ENCODE measurements around the gene UNC5C.

Gene UNC5C

DNA sequence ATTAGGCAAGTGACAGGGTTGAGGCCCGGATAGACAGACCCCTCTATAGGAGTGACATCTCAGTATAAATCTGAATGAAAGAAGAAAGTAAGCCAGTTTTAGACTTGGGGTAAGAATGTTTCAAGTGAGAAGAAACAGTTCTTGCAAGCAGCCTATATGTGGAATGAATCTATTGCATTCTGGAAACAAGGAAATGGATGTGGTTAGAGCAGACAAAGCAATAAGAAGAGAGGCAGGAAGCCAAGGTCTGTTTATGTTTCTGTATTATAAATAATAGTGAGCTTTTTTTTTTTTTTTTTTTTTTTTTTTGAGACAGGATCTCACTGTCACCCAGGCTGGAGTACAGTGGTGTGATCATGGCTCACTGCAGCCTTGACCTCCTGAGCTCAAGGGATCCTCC, 255.8 kb downstream of the UNC5C start:
- TF ChIP-seq, protein P1, sequence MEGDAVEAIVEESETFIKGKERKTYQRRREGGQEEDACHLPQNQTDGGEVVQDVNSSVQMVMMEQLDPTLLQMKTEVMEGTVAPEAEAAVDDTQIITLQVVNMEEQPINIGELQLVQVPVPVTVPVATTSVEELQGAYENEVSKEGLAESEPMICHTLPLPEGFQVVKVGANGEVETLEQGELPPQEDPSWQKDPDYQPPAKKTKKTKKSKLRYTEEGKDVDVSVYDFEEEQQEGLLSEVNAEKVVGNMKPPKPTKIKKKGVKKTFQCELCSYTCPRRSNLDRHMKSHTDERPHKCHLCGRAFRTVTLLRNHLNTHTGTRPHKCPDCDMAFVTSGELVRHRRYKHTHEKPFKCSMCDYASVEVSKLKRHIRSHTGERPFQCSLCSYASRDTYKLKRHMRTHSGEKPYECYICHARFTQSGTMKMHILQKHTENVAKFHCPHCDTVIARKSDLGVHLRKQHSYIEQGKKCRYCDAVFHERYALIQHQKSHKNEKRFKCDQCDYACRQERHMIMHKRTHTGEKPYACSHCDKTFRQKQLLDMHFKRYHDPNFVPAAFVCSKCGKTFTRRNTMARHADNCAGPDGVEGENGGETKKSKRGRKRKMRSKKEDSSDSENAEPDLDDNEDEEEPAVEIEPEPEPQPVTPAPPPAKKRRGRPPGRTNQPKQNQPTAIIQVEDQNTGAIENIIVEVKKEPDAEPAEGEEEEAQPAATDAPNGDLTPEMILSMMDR (IDR thresholded peaks at IDR 0.05; ENCODE audit: poor library complexity, severe bottlenecking): no peak
- Histone ChIP-seq H3K4me1 (ENCODE audit: insufficient read depth, poor library complexity, severe bottlenecking) (peaks cover 11% of the 10 kb centered on the region), H3K27ac (ENCODE audit: poor library complexity, severe bottlenecking) (no peak overlapping the region), H3K36me3 (ENCODE audit: low read depth) (no peaks in the 10 kb centered on the region), H3K9me3 (ENCODE audit: severe bottlenecking) (peaks cover 4% of the 10 kb centered on the region), H3K4me3 (ENCODE audit: severe bottlenecking) (no peak overlapping the region), H3K27me3 (ENCODE audit: insufficient read depth, poor library complexity, severe bottlenecking) (no peaks in the 10 kb centered on the region)
- ATAC-seq (ENCODE audit: low read depth) (no peak), DNase-seq (ENCODE audit: low spot score) (no peak)

DNA sequence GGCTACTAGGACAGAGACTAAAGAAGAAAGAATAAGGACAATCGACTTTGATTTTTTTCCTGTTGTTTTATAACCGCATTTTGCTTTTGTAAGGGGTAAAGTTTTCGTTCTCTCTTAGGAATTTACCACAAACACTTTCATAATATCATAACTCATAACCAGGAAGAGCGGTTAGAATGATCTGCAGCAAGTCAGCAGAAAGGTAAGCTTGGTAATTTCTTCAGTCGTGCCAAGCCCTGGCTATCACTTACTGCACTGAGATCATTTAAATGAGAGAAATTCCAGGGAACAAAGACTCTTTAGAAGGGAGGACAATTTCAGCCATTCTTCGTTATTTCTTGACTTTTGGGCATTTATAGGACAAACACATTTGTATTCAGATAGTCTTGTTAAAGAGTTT, 258.1 kb downstream of the UNC5C start:
- Histone ChIP-seq H3K27ac (ENCODE audit: poor library complexity, severe bottlenecking) (no peak overlapping the region), H3K4me3 (ENCODE audit: severe bottlenecking) (no peak overlapping the region), H3K9me3 (ENCODE audit: severe bottlenecking) (peaks cover 4% of the 10 kb centered on the region), H3K36me3 (ENCODE audit: low read depth) (no peaks in the 10 kb centered on the region), H3K4me1 (ENCODE audit: insufficient read depth, poor library complexity, severe bottlenecking) (peaks cover 11% of the 10 kb centered on the region), H3K27me3 (ENCODE audit: insufficient read depth, poor library complexity, severe bottlenecking) (no peaks in the 10 kb centered on the region)
- TF ChIP-seq, protein P1 (IDR thresholded peaks at IDR 0.05; ENCODE audit: poor library complexity, severe bottlenecking): no peak
- DNase-seq (ENCODE audit: low spot score) (no peak), ATAC-seq (ENCODE audit: low read depth) (peak; percentile 85)

DNA sequence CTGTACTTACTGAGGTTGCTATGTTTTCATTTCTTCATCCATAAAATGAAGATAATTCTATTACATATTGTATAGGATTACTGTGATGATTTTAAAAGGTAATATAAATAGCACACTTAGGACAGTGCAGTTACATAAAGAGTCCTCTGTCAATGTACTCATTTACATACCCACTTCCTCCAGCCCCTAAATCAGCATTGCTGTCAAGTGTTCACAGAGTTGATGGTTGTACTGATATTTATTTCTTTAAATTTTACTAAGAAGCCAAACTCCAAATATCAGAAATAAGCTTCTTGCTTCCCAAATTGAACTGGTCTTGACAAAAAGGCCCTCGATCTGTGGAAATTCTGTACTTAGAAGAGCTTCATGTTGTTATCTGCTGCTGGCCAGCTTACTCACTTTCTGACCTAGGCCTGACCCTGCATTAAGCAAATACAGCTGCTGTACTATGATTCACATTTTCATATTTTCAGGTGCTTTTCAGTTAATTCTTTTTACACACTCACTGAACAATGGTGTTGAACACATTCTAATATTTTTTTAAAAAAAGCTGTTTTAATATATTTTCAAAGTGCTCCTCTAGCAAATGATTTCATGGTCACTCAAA, 259.6 kb downstream of the UNC5C start:
- Histone ChIP-seq H3K27me3 (ENCODE audit: insufficient read depth, poor library complexity, severe bottlenecking) (no peaks in the 10 kb centered on the region), H3K4me1 (ENCODE audit: insufficient read depth, poor library complexity, severe bottlenecking) (peaks cover 11% of the 10 kb centered on the region), H3K9me3 (ENCODE audit: severe bottlenecking) (peaks cover 4% of the 10 kb centered on the region), H3K4me3 (ENCODE audit: severe bottlenecking) (no peak overlapping the region), H3K27ac (ENCODE audit: poor library complexity, severe bottlenecking) (no peak overlapping the region), H3K36me3 (ENCODE audit: low read depth) (no peaks in the 10 kb centered on the region)
- TF ChIP-seq, protein P1 (IDR thresholded peaks at IDR 0.05; ENCODE audit: poor library complexity, severe bottlenecking): no peak
- DNase-seq (ENCODE audit: low spot score) (no peak), ATAC-seq (ENCODE audit: low read depth) (peak; percentile 90)

DNA sequence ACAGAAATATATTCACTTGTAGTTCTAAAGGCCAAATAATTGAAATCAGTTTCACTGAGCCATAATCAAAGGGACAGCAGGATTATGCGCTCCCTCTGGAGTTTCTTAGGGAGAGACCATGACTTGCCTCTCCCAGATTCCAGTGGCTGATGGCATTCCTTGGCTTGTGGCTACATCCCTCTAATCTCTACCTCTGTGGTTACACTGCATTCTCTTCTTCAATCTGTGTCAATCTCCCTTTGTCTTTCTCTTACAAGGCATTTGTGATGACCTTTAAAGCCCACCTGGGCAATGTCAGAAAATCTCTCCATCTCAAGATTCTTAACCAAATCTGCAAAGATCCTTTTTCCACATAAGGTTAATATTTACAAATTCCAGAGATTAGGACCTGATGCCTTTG, 260.2 kb downstream of the UNC5C start:
- H3K4me1 ChIP-seq (ENCODE audit: insufficient read depth, poor library complexity, severe bottlenecking): peaks cover 11% of the 10 kb centered on the region
- DNase-seq (ENCODE audit: low spot score) (no peak), ATAC-seq (ENCODE audit: low read depth) (no peak)
- no peak overlapping the region for H3K4me3 ChIP-seq (ENCODE audit: severe bottlenecking)
- H3K27ac ChIP-seq (ENCODE audit: poor library complexity, severe bottlenecking): no peak overlapping the region
- H3K9me3 ChIP-seq (ENCODE audit: severe bottlenecking): peaks cover 4% of the 10 kb centered on the region
- TF ChIP-seq, protein P1 (IDR thresholded peaks at IDR 0.05; ENCODE audit: poor library complexity, severe bottlenecking): no peak
- H3K36me3 ChIP-seq (ENCODE audit: low read depth): no peaks in the 10 kb centered on the region
- H3K27me3 ChIP-seq (ENCODE audit: insufficient read depth, poor library complexity, severe bottlenecking): no peaks in the 10 kb centered on the region

DNA sequence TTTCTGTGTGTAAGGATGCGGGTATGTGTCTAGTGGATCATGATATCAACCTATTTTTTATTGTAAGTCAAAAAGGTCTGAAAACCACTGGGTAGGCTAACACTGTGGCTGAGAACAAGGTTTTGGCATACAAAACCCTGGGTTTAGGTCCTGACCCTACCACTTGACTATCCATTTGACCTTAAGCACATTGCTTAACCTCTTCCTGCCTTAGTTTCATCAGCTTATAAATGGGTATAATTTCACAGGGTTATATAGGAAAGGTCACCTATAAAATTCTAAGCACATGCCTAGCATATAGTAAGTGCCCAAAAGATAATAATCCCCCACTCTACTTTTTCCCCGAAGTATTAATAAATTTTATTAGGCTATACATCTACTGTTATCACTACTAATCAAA, 263.0 kb downstream of the UNC5C start:
- H3K4me3 ChIP-seq (ENCODE audit: severe bottlenecking): no peak overlapping the region
- TF ChIP-seq, protein P1 (IDR thresholded peaks at IDR 0.05; ENCODE audit: poor library complexity, severe bottlenecking): no peak

More for the DNA sequence above, 263.0 kb downstream of the UNC5C start:
- no peak overlapping the region for H3K27ac ChIP-seq (ENCODE audit: poor library complexity, severe bottlenecking)
- ATAC-seq (ENCODE audit: low read depth) (no peak), DNase-seq (ENCODE audit: low spot score) (no peak)
- H3K27me3 ChIP-seq (ENCODE audit: insufficient read depth, poor library complexity, severe bottlenecking): no peaks in the 10 kb centered on the region
- peaks cover 11% of the 10 kb centered on the region for H3K4me1 ChIP-seq (ENCODE audit: insufficient read depth, poor library complexity, severe bottlenecking)
- H3K36me3 ChIP-seq (ENCODE audit: low read depth): no peaks in the 10 kb centered on the region
- peaks cover 4% of the 10 kb centered on the region for H3K9me3 ChIP-seq (ENCODE audit: severe bottlenecking)
